H1 (cell line): ENCODE data around the gene LCN15. TPM values are rescaled to one million over a fixed set of nuclear protein-coding genes. Genes with fewer than 3 reads are reported as not detected.

Experiments used
- BACH1 ChIP-seq: IDR thresholded peaks from 2 replicates; pipeline ENCODE4 v1.6.1; 2012; ENCODE audit warnings: low read length, improper control_type of control experiment
- BCL11A ChIP-seq, 2 experiments: IDR thresholded peaks; one replicate each; pipeline ENCODE4 v1.6.1; 2011; ENCODE audit warnings: low read depth in 2 of 2, low read length in 2 of 2, mild to moderate bottlenecking in 2 of 2
- CHD2 ChIP-seq: IDR thresholded peaks from 2 replicates; pipeline ENCODE4 v1.6.1; 2012; ENCODE audit warnings: low read length, improper control_type of control experiment
- FOSL1 ChIP-seq: IDR thresholded peaks from 2 replicates; pipeline ENCODE4 v1.6.1; 2011; ENCODE audit warnings: mild to moderate bottlenecking, low read depth, low read length, moderate library complexity; ENCODE audit not compliant: insufficient read depth
- GABPA ChIP-seq: IDR thresholded peaks from 2 replicates; pipeline ENCODE4 v1.6.1; 2011; ENCODE audit warnings: mild to moderate bottlenecking, low read length, moderate library complexity, borderline replicate concordance; ENCODE audit not compliant: insufficient read depth
- GTF2F1 ChIP-seq: IDR thresholded peaks from 2 replicates; pipeline ENCODE4 v1.6.1; 2012; ENCODE audit warnings: low read depth, low read length, improper control_type of control experiment, borderline replicate concordance
- HDAC2 ChIP-seq, 2 experiments: fragments of 300-600 bp in 1 of 2; sonication (generic) in 1 of 2; IDR thresholded peaks; 2 replicates each; pipeline ENCODE4 v1.6.1; 2011 to 2012; ENCODE audit warnings: low read depth in 2 of 2, low read length in 2 of 2, mild to moderate bottlenecking in 2 of 2, moderate library complexity in 2 of 2, borderline replicate concordance in 1 of 2, inconsistent platforms in 1 of 2
- KDM1A ChIP-seq: fragments of 200-600, 300-600 bp; sonication (generic); IDR thresholded peaks from 2 replicates; pipeline ENCODE4 v1.7.1; 2016; ENCODE audit warnings: mild to moderate bottlenecking, low read length, borderline replicate concordance
- PHF8 ChIP-seq: fragments of 200-600 bp; sonication (generic); conservative IDR thresholded peaks from 2 replicates; pipeline ENCODE4 v1.7.1; 2012; ENCODE audit warnings: low read depth, mild to moderate bottlenecking, inconsistent platforms, low read length, moderate library complexity
- POLR2A ChIP-seq, 2 experiments: IDR thresholded peaks; 1 replicate in 1 of 2; 2 replicates in 1 of 2; pipeline ENCODE4 v1.6.1; 2011; ENCODE audit warnings: low read depth in 2 of 2, low read length in 2 of 2, mild to moderate bottlenecking in 2 of 2; ENCODE audit errors: control extremely low read depth in 1 of 2
- SAP30 ChIP-seq: fragments of 300-600 bp; sonication (generic); IDR thresholded peaks from 2 replicates; pipeline ENCODE4 v1.7.1; 2012; ENCODE audit warnings: low read length, moderate library complexity, mild to moderate bottlenecking, inconsistent platforms; ENCODE audit not compliant: insufficient read depth, insufficient replicate concordance
- SIN3A ChIP-seq, 2 experiments: IDR thresholded peaks in 1 of 2; conservative IDR thresholded peaks in 1 of 2; 2 replicates each; pipeline ENCODE4 v1.6.1; 2011 to 2012; ENCODE audit warnings: low read length in 2 of 2, improper control_type of control experiment in 1 of 2, low read depth in 1 of 2, mild to moderate bottlenecking in 1 of 2
- SIRT6 ChIP-seq: IDR thresholded peaks from one replicate; pipeline ENCODE4 v1.7.1; 2012; ENCODE audit warnings: low read length, inconsistent platforms
- SP1 ChIP-seq: IDR thresholded peaks from 2 replicates; pipeline ENCODE4 v1.6.1; 2011; ENCODE audit warnings: low read depth, low read length
- SP2 ChIP-seq: IDR thresholded peaks from 2 replicates; pipeline ENCODE4 v1.6.1; 2012; ENCODE audit warnings: mild to moderate bottlenecking, low read length, inconsistent platforms
- SP4 ChIP-seq: IDR thresholded peaks from 2 replicates; pipeline ENCODE4 v1.6.1; 2012; ENCODE audit warnings: low read length, inconsistent platforms
- TAF1 ChIP-seq: IDR thresholded peaks from 2 replicates; pipeline ENCODE4 v1.6.1; 2011; ENCODE audit warnings: mild to moderate bottlenecking, low read depth, low read length
- TCF12 ChIP-seq: IDR thresholded peaks from 2 replicates; pipeline ENCODE4 v1.6.1; 2011; ENCODE audit warnings: low read depth, mild to moderate bottlenecking, low read length
- polyA plus RNA-seq, 7 experiments: library from polyadenylated mRNA; depleted of rRNA in 3 of 7; stranded (reverse) in 5 of 7; unstranded in 2 of 7; fragments of >200 nt in 5 of 7; fragments of 200-250 nt in 2 of 7; gene quantifications; 1 replicate in 5 of 7; 2 replicates in 1 of 7; 4 replicates in 1 of 7; pipeline versions ENCODE4 v1.2.1 to v1.2.3, GENCODE V29; 2011 to 2013; ENCODE audit warnings: missing spikeins in 2 of 7, mixed read lengths in 2 of 7
- total RNA-seq: library from RNA; stranded (reverse); fragmentation: NEBNext Ultra II Directional; extraction: Animal tissue kit (Norgen Biotek cat#: 25700); gene quantifications from 2 replicates; pipeline ENCODE4 v1.2.1, GENCODE V29; 2021
- TF ChIP-seq, protein P1 (sequence below), 3 experiments: IDR thresholded peaks; 1 replicate in 2 of 3; 2 replicates in 1 of 3; pipeline versions ENCODE4 v1.5.1 to v1.6.1; 2011; ENCODE audit warnings: low read length in 3 of 3, mild to moderate bottlenecking in 3 of 3, inconsistent platforms in 2 of 3, low read depth in 1 of 3, moderate library complexity in 1 of 3; ENCODE audit not compliant: insufficient read depth in 1 of 3; ENCODE audit errors: control extremely low read depth in 1 of 3
- TF ChIP-seq, protein P2 (sequence below): IDR thresholded peaks from 2 replicates; pipeline ENCODE4 v1.6.1; 2012; ENCODE audit warnings: inconsistent platforms
- TF ChIP-seq, protein P3 (sequence below): IDR thresholded peaks from 2 replicates; pipeline ENCODE4 v1.6.1; 2012; ENCODE audit warnings: inconsistent platforms

Gene LCN15
- total and polyA plus RNA-seq, 2 of the 8 experiments (the other 6 are each of a cell fraction or from before 2014, with no cell fraction given) = 0.08 to 0.47 TPM

DNA sequence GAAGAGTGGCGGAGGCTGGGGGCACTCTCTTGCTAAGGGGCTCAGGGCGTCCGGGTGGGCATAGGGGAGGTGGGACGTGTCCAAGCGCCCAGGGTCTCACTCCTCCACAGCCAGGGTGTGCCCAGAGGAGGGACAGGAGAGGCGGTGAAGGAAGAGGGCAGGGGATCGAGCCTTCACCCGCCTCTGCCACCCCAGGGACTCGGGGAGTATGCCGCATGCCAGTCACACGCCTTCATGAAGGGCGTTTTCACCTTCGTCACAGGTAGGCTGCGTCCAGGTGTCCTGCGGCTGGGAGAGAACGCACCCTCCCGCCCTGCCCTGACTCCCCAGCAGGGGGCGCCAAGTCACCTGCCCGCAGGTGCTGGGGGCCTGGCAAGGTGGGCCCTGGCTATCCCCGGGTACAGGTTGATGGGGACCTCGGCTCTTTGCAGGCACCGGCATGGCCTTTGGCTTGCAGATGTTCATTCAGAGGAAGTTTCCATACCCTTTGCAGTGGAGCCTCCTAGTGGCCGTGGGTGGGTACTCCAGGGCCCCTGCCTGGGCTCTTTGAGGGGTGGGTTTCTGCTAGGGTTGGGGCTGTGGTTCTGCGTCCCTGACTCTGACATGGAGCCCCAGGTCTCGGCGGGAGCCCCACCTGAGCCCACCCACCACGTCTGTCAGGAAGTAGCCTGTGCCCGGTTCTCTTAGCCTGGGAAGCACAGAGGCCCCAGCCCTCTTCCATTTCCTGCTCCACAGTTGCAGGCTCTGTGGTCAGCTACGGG lies 27.4 kb upstream of the LCN15 start (continued):
- TF ChIP-seq PHF8 (no peak), TAF1 (no peak; the same call in 1 of the 2 replicates), GTF2F1 (no peak), BACH1 (no peak), SIN3A (conservative IDR thresholded peaks at IDR 0.05 in 1 of 2, IDR thresholded peaks at IDR 0.05 in 1 of 2; ENCODE audit: low read depth in 1 of 2, low read length in 2 of 2) (peak in 1 of 2 experiments; percentile 69; a peak in 2 of 4 replicates), BCL11A (IDR thresholded peaks at IDR 0.05; ENCODE audit: low read depth in 2 of 2, low read length in 2 of 2) (no peak), CHD2 (no peak), SP2 (no peak), FOSL1 (no peak), HDAC2 (IDR thresholded peaks at IDR 0.05; ENCODE audit: borderline replicate concordance in 1 of 2, low read depth in 2 of 2, low read length in 2 of 2) (peak; percentile 9 to 43; a peak in 1 of 4 replicates), SP1 (peak; percentile 72; the same call in 1 of the 2 replicates), GABPA (no peak), KDM1A (no peak), SP4 (peak; percentile 91), SIRT6 (no peak), TCF12 (peak; percentile 94; the same call in 1 of the 2 replicates), SAP30 (no peak), POLR2A (IDR thresholded peaks at IDR 0.05; ENCODE audit: control extremely low read depth in 1 of 2, low read depth in 2 of 2, low read length in 2 of 2) (no peak)
- TF ChIP-seq, protein P1, sequence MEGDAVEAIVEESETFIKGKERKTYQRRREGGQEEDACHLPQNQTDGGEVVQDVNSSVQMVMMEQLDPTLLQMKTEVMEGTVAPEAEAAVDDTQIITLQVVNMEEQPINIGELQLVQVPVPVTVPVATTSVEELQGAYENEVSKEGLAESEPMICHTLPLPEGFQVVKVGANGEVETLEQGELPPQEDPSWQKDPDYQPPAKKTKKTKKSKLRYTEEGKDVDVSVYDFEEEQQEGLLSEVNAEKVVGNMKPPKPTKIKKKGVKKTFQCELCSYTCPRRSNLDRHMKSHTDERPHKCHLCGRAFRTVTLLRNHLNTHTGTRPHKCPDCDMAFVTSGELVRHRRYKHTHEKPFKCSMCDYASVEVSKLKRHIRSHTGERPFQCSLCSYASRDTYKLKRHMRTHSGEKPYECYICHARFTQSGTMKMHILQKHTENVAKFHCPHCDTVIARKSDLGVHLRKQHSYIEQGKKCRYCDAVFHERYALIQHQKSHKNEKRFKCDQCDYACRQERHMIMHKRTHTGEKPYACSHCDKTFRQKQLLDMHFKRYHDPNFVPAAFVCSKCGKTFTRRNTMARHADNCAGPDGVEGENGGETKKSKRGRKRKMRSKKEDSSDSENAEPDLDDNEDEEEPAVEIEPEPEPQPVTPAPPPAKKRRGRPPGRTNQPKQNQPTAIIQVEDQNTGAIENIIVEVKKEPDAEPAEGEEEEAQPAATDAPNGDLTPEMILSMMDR (IDR thresholded peaks at IDR 0.05; ENCODE audit: control extremely low read depth in 1 of 3, insufficient read depth in 1 of 3, low read depth in 1 of 3, low read length in 3 of 3) = peak in 2 of 3 experiments; percentile 85 to 91; a peak in 3 of 4 replicates
- TF ChIP-seq, protein P2, sequence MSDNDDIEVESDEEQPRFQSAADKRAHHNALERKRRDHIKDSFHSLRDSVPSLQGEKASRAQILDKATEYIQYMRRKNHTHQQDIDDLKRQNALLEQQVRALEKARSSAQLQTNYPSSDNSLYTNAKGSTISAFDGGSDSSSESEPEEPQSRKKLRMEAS = peak; percentile 91
- TF ChIP-seq, protein P3, sequence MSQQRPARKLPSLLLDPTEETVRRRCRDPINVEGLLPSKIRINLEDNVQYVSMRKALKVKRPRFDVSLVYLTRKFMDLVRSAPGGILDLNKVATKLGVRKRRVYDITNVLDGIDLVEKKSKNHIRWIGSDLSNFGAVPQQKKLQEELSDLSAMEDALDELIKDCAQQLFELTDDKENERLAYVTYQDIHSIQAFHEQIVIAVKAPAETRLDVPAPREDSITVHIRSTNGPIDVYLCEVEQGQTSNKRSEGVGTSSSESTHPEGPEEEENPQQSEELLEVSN = peak; percentile 85
